Stimulated activated CD4-positive, alpha-beta T cell treated with anti-CD3 and anti-CD28 coated beads, Interleukin-12 subunit alpha, Interleukin-12 subunit beta, amount 100 ng/mL, for 48 hours (primary cell): ENCODE measurements around the gene SNX20.

ENCODE experiments used
- DNase-seq, 3 donors: peaks; one replicate each; pipeline ENCODE4 v3.0.0-alpha.2; 2020; ENCODE audit warnings: low read depth in 2 of 3, low spot score in 1 of 3

Gene SNX20

DNA sequence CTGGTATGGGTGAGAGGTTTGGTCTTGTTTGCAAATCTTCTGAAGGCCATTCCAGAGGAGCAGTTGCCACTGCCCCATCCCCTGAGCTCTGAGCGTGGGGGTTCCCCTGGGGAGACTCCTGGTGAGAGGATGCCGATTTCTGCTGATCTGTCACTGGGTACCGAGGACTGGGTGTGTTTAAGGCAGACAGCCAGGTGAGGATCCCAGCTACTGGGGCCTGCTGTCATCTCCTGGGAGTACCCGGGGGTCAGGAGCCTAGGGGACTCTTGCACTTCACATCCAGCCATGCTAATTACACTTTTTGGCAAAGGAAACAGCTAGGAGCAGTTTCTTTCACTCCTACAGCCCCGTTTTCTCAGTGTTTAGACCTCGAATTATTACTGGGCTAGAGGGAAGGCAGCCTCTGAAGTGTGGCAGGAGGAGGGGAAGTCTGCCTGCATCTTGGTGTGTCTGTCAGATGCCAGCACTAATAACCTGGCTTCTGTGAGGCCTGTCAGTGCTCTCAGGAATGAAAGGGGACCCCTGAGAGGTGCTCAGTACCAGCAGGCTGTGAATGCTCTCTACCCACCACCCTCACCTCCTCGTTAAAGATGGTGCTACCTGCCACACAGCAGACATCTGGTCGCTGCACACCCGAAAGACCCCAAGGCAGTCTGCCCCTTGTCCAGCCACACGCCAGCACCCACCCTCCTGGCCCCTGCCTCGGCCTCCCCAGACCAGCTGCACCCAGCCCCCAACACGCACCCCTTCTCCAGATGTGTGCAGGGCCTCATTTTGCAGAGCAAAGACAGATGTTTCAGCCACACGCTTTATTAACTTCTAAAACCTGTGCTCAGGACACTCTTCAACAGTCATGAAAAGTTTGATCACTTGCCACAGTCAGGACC lies 43.2 kb downstream of the SNX20 start:
- DNase-seq, result no peak

DNA sequence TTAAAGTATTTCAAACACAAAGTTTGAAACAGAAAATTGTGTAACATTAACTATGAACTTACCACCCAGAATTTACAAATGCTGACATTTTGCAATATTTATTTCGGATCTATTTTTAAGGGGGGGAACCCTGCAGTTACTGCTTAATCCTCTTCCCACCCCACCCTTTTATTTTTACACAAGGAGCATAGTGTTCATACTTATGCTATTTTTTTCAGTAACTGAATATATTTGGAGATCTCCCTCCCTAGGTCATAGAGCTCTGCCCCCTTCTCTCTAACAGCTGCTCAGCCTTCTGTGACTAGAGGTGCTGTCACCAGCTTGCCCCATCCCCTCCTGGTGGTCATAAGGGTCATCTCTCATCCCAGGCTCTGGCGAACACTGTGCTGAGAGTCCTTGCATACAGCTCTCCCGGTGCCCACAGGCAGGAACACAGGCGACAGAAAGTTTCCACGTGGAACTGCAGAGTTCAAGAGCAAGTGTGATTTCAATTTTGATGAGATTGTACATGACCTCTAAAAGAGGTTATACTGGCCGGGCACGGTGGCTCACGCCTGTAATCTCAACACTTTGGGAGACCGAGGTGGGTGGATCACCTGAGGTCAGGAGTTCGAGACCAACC lies 44.2 kb downstream of the SNX20 start:
- DNase-seq, result no peak

DNA sequence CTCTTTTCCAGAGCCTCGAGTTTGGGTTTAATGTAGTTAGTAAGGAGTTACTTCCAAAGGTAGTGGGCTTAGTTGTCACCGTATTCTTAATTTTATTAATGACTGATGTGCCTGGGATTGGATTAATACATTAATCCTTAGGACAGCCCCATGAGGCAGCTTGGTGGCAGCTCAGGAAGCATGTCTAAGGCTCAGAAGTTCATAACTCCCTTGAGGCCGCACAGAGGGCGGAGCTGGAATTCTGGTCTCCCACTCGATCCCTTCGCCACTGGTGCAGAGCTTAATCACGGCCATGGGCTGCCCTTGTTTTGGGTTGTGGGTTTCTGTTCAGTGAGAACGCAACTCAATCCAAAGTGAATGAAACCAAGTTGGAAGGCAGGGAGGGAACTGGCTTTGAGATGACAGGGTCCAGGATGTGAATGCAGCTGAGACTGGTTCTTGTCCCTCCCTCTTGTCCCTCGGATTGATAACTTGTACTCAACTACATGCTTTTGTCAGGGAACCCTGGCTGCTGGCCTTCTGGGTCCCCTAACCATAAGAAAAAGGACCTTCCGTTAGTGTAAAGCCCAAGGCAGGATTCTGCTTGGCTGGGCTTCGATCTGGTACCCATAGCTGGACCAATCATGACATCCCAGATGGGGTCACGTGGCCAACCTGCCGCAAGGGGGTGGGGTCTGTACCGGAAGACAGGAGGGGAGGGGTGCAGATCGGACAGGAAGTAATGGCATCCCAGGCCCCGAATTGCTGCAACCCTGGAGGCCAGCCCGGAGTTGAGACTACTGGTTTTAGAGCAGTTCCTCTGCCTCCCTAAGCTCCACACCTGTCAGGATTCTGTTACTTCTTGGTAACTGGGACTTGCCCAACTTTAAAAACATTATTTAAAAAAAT lies 45.4 kb downstream of the SNX20 start:
- peak; percentile 11 to 25 (median 23) for DNase-seq

DNA sequence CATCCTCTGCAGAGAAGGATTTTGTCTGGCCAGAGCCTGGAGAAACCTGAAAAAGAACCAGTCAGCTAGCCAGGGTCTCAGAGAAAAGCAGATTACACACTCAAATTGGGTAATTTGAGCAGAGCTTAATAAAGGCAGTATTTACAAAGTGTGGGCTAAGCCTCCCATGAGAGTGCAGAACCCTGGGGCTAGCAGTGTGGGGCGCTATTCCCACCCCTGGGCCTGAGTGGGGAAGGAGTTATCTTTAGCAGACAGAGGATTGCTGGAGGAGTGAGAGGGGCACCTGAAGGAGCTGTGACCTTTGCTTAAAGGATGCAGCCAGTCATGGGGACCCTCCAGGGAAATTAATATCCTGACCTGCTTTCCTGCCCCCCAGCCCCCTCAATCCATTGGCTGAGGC lies 46.2 kb downstream of the SNX20 start:
- no peak for DNase-seq

DNA sequence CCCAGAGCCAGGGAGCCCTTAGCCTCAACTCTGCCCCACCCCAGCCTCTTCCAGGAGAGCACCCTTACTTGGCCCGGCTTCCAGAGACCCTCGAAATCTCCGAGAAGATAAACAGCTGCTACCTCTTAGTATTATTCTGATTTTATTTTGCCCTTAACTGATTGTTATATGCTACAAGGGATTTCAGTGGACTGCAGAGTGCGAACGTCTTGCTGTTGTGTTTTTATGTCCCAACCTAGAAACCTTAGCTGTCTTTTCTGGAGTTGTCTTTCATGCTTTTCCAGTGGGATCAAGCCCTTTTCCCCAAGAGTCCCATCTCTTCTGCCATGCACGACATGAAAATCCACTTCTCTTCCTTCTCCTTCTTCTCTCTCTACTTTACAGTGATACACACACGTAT lies 47.0 kb downstream of the SNX20 start:
- no peak for DNase-seq

DNA sequence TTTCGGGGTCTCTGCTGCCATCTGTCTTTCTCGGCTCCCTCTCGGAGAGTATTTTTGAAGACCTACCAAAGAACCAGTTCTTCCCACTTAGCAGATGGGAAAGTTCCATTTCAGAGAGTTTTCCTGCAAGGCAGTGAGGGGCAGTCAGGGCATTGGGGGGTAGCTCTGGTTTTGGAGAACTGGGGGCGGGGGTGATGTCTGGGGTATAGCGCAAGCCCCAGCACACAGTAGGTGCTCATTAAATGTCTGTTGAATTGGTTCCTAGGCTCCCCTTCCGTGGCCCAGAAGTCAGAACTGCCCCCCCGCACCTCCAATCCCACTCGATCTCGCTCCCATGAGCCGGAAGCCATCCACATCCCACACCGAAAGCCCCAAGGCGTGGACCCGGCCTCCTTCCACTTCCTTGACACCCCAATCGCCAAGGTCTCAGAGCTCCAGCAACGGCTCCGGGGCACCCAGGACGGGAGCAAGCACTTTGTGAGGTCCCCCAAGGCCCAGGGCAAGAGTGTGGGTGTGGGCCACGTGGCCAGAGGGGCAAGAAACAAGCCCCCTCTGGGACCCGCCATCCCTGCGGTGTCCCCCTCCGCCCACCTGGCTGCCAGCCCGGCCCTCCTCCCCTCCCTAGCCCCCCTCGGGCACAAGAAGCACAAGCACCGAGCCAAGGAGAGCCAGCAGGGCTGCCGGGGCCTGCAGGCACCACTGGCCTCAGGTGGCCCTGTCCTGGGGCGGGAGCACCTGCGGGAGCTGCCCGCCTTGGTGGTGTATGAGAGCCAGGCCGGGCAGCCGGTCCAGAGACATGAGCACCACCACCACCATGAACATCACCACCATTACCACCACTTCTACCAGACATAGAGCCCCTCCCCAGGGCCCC lies 47.9 kb downstream of the SNX20 start:
- no peak for DNase-seq

DNA sequence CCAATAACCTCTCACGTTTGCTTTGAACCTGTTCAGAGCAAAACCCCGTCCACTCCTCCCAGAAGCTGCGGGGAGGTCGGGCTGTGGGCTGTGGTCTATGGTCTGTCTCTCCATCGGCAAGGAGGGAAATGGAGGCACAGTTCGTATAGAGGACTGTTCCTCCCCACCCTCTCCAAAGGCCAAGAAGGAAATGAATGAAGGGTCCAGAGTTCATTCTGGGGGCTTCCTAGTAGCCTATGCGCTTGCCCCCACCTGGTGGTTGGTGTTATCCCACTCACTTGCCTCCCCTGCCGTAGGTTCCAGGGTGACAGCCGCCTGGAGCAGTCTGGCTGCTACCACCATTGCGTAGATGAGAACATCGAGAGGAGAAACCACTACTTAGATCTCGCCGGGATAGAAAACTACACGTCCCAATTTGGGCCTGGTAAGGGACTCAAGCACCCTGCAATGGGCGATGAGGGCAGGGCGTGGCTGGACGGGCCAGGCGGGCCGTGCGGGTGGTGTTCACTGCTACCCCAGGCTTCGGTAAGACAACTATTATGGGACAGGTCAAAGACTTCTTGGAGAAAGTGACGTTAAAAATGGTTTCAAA lies 49.0 kb downstream of the SNX20 start:
- DNase-seq, result no peak

DNA sequence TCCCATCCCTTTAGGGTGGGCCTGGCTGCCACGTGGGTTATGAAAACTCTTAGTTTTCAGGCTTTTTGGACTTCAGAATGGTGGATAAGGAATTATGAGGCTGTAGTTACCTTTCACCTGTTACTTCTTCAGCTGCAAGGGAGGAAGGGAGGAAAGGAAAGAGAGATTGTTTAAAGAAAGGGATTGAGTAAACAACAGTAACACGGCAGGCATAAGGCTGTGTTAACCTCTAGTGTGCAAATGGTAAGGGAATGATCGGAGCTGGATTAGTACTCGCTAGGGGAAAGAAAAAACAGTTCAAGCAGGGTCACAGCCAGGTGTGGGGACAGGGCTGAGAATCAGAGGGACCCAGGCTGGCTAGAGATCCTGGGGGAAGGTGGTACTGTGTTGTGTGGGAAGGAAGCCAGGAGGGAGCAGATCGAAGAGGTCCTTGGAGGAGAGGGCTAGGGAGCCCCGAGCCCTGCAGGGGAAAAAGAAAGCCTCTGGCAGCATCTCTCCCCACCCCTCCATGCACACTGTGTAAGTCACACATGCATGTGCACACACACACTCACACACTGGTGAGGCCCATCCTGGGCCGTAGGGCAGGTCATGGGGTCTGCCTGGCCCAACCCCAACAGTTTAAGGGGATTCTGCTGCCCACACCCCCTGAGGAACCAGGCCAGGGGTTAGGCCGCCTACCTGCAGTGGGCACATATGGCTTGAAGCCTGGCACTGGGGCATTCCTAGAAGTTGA lies 49.7 kb downstream of the SNX20 start:
- DNase-seq, result no peak

DNA sequence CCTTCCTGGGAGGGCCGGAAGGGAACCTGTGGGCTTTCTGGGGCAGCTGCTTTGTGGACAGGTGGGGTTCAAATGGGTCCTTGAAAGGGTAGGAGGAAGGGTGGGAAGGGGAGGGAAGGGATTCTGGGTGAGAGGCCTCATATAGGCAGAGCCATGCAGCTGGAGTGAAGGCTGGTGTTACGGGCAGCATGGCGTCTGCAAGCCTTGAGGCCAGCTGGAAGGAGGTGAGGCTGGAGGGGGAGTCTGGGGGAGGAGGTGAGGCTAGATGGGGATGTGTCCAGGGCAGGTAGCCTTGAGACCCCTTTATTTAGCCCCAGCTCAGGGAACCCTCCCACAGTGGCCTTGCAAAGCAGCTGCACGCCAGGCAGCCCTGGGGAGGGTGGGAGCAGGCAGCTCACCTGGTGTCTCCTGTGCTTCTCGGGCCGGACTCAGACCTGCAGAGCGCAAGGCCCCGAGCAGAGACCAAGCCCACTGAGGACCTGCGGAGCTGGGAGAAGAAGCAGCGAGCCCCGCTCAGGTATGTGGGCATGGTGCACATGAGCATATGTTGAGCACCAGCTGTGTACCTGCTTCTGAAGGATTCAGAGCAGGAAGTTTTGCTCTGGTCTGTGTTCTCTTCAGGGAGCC lies 50.6 kb downstream of the SNX20 start:
- DNase-seq, result no peak

DNA sequence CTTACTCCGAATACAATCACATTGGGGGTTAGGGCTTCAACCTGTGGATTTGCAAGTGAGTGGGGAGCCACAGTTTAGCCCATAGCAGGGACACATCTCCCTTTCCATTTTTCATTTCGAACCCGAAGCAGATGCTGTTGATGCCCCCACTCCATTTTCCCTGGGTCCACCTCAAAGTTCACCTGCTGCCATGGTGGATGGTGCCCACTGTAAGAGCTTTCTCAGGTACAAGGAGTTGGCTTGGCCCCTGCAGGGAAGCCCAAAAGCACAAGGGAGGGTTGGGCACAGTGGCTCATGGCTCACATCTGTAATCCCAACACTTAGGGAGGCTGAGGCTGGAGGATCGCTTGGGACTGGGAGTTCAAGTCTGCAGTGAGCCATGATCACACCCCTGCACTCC lies 51.8 kb downstream of the SNX20 start:
- DNase-seq, result no peak

DNA sequence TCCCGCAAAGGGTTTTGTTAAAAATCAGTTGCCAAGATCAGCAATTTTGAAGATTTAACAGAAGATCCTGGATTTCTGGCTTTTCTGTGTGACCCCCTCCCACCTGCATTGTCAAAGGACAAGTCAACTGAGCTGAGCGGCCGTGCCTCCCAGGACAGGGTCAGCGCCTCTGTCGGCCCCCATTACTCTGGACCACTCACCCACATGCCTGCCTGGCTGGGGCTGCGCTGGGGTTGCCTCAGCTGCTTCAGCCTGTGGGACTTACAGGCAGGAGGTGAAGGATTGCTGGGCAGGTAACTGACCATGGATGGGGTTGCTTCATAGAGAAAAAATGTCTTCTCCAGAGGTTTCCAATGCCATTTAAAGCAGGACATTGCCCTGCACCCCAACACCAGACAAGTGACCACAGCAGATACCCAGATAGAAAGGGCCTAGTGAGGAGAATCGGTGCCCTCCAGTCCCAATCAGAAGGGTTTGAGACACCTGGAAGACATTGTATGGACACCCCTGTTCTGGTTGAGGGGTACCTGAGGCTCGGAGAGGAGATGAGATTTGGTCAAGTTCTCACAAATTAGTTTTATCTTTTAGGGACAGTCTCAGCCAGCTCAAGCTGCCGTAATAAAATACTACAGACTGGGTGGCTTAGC lies 52.8 kb downstream of the SNX20 start:
- DNase-seq, result no peak

DNA sequence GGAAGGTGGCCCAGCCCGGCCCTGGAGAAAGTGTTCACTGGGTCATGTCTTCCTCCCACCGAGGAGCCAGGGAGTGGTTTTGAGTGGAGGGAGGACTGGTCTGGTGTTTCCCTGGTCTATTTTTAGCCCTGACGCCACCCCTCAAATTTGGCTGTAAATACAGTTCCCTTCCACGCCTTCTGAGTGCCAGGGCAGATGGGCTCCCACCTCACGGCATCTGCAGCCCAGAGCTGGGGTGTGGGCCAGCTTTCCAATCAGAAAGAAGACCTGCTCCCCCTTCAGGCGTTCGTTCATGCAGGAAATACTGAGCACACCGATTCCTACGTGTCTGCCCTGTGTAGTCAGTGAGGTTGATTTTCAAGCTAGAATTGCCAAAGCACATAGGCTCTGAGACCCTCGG lies 53.7 kb downstream of the SNX20 start:
- DNase-seq, result peak in 2 of 3 donors; percentile 21

DNA sequence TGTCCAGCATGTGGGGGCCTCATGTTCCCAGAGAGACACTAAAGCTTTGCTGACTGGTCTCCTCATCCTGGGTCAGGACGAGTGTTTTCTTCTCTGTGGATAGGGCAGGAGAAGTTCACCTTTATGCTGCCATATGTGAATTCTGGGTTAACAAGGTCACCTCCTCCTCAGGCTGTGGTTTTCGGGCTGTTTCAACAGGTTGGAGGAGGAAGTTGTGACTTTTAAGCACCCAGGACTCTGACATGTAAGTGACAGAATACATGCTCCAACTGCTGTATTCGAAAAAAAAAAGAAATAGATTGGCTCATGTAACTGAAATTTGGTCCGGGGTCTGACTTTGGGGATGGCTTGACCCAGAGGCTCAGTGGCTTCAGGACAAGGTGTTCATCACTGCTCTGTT lies 54.2 kb downstream of the SNX20 start:
- DNase-seq, result no peak

DNA sequence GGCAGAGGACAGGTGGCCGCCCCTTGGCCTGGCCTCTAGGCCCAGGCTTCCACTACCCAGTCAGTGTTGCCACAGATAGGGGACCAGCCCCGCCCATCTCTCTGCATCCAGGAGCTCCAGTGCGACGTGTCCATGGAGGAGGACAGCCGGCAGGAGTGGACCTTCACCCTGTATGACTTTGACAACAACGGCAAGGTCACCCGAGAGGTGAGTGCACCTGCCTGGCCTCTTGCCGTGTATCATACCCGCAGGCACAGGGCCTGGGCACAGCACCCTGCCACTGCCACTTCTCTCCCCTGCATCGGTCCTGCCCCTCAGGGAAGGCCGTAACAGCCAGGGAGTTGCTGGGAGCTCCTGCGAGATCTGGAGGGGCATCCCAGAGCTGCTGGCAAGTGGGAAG lies 55.7 kb downstream of the SNX20 start:
- DNase-seq, result no peak

DNA sequence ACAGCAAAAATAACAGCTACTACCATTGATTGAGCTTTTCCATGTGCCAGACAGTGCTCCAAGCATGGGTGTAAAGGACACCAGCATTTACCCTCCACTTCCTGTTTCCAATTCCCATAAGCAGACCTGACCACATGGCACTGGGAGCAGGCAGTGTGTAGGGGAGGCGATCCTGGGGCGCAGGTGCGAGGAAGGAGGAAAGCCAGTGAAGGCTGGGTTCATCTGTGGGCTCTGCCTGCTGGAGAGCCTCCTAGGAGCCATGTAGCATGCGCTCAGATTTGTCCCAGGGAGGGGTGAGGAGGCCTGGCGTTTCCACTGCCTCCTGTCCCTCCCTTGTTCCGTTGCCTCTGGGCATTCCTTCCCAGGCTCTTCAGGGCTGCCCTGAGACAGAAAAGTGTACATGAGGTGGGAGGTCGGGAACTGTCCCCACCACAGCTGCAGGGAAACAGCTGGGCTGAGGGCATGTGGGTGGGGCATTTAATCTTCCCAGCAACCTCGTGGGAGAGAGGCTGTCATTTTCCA lies 56.6 kb downstream of the SNX20 start:
- DNase-seq, result no peak

DNA sequence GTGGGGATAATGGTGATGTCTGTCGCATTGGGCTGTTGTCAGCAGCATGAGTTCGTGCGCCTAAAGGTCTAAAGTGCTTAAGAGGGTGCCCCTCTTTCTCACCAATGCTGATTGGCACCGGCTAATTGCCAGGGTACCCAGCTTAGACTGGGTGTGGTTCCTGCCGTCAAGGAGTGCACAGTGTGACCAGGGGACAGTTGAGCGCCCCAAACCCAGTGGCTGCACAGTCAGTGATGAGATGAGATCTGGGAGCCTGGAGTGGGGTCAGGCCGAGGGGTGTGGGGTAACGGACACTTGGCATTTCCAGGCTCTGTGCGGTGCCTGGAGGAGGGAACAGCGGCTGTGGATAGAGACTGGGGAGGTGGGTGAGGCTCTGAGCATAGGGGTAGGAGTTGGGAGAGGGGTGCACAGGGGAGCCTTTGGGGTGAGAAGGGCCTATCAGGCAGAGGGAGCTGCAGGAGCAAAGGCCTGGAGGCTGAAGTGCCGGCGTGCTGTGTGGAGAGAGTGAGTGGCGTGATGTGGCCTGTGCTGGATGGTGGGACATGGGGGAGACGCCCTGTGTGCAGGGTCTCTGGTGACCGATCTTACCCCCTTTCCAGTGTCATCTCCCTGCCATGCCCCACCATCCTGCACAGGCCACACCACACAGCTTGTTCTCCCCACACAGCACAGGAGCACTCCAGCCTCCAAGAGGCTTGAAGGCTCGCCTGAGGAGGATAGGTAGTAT lies 58.3 kb downstream of the SNX20 start:
- DNase-seq, result no peak

DNA sequence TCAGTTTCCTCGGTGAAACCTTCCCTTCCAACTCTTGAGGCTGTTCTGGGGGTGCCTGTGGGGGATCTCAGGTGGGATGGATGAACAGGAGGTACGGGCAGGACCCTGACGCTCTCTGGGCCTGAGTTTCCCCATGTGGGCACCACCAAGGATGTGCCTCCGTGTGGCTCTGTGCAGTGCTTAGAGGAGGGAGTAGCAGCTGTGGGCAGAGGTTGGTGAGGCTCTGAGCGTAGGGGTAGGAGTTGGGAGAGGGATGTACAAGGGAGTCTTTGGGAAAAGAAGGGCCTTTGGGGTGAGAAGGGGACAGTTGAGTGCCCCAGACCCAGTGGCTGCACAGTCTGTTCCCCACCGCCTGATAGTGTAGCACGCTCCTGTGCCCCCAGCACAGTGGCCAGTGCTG lies 59.1 kb downstream of the SNX20 start:
- no peak for DNase-seq
